ENCODE results near the gene SLC6A4. TPM values are rescaled to one million over a fixed set of nuclear protein-coding genes. Genes with fewer than 3 reads are reported as not detected.

The SLC6A4 gene
- total and polyA plus RNA-seq, 8 donors: 0.18 to 0.55 TPM; not detected in 6

GRCh38 chr17:30244853-30245385, 9.4 kb upstream of the SLC6A4 start:
- no peak for DNase-seq
- Histone ChIP-seq H3K4me3 (no peak overlapping the region), H3K27ac (no peak overlapping the region), H3K27me3 (peaks cover 0 to 11% (median 0%) of the 10 kb centered on the region in 3 donors), H3K9me3 (no peaks in the 10 kb centered on the region), H3K36me3 (peaks cover 21 to 33% (median 31%) of the 10 kb centered on the region in 4 donors), H3K4me1 (no peaks in the 10 kb centered on the region)
- intact Hi-C loops (cut with DNase I; ENCODE audit: low total_unique reads): loop anchor here (10.0 kb wide), 1 partner anchor 400 kb away; no protein-coding TSS in a partner anchor
- no peak for TF ChIP-seq POLR2A (IDR thresholded peaks at IDR 0.05)
- no peak for TF ChIP-seq CTCF (IDR thresholded peaks at IDR 0.05)
- TF ChIP-seq POLR2AphosphoS5 (IDR thresholded peaks at IDR 0.05): no peak
- TF ChIP-seq EP300 (IDR thresholded peaks at IDR 0.05): no peak
- 72 to 85% (median 77%) methylated on average over 4 of the region's 4 CpGs for WGBS, 5 donors

- no peaks in the 10 kb centered on the region for H3K9me3 ChIP-seq
- peaks cover 2 to 6% (median 4%) of the 10 kb centered on the region in 4 donors for H3K4me1 ChIP-seq
- no peak for DNase-seq
- H3K27ac ChIP-seq: no peak overlapping the region
- no peak overlapping the region for H3K4me3 ChIP-seq
- 84 to 91% (median 87%) methylated on average over 8 of the region's 8 CpGs for WGBS, 5 donors
- intact Hi-C loops (cut with DNase I; ENCODE audit: low total_unique reads): loop anchor here (10.0 kb wide), 1 partner anchor 399 kb away; no protein-coding TSS in a partner anchor
- H3K27me3 ChIP-seq: peaks cover 0 to 23% (median 4%) of the 10 kb centered on the region in 3 donors
- TF ChIP-seq POLR2AphosphoS5 (IDR thresholded peaks at IDR 0.05) (no peak), EP300 (IDR thresholded peaks at IDR 0.05) (no peak), CTCF (IDR thresholded peaks at IDR 0.05) (no peak), POLR2A (IDR thresholded peaks at IDR 0.05) (no peak)
- H3K36me3 ChIP-seq: peaks cover 9 to 19% (median 17%) of the 10 kb centered on the region in 4 donors
Measured at GRCh38 chr17:30243568-30243967, 8.1 kb upstream of the SLC6A4 start.

- Histone ChIP-seq H3K27ac (no peak overlapping the region), H3K36me3 (peaks cover 3 to 14% (median 12%) of the 10 kb centered on the region in 4 donors), H3K27me3 (peaks cover 0 to 29% (median 10%) of the 10 kb centered on the region in 3 donors), H3K9me3 (no peaks in the 10 kb centered on the region), H3K4me3 (no peak overlapping the region), H3K4me1 (peaks cover 7 to 12% (median 10%) of the 10 kb centered on the region in 4 donors)
- no peak for DNase-seq
- intact Hi-C loops (cut with DNase I; ENCODE audit: low total_unique reads): loop anchor here (10.0 kb wide), 1 partner anchor 398 kb away; no protein-coding TSS in a partner anchor
- no peak for TF ChIP-seq EP300 (IDR thresholded peaks at IDR 0.05)
- TF ChIP-seq POLR2A (IDR thresholded peaks at IDR 0.05): no peak
- WGBS, 5 donors: 89 to 97% (median 91%) methylated on average over 4 of the region's 4 CpGs
Measured at GRCh38 chr17:30243002-30243401, 7.5 kb upstream of the SLC6A4 start.

- Histone ChIP-seq H3K27ac (no peak overlapping the region), H3K36me3 (no peaks in the 10 kb centered on the region), H3K9me3 (no peaks in the 10 kb centered on the region), H3K4me3 (no peak overlapping the region), H3K27me3 (peaks cover 5 to 48% (median 28%) of the 10 kb centered on the region in 3 donors), H3K4me1 (peaks cover 15 to 31% (median 29%) of the 10 kb centered on the region in 4 donors)
- intact Hi-C loops (cut with DNase I; ENCODE audit: low total_unique reads): loop anchor here (10.0 kb wide), 1 partner anchor 396 kb away; no protein-coding TSS in a partner anchor
- WGBS, 5 donors: 73 to 81% (median 74%) methylated on average over 6 of the region's 6 CpGs
- DNase-seq: no peak
- TF ChIP-seq EP300 (IDR thresholded peaks at IDR 0.05) (no peak), POLR2AphosphoS5 (IDR thresholded peaks at IDR 0.05) (no peak), POLR2A (IDR thresholded peaks at IDR 0.05) (no peak), CTCF (IDR thresholded peaks at IDR 0.05) (no peak)
Measured at GRCh38 chr17:30241051-30241450, 5.6 kb upstream of the SLC6A4 start.

- WGBS, 5 donors: 88 to 94% (median 93%) methylated on average over 8 of the region's 8 CpGs
- Histone ChIP-seq H3K27me3 (peaks cover 5 to 57% (median 36%) of the 10 kb centered on the region in 3 donors), H3K4me1 (peaks cover 24 to 40% (median 38%) of the 10 kb centered on the region in 4 donors), H3K27ac (no peak overlapping the region), H3K9me3 (no peaks in the 10 kb centered on the region), H3K4me3 (no peak overlapping the region), H3K36me3 (no peaks in the 10 kb centered on the region)
- intact Hi-C loops (cut with DNase I; ENCODE audit: low total_unique reads): loop anchor here (10.0 kb wide), 1 partner anchor 395 kb away; no protein-coding TSS in a partner anchor
- TF ChIP-seq CTCF (IDR thresholded peaks at IDR 0.05) (no peak), EP300 (IDR thresholded peaks at IDR 0.05) (no peak), POLR2A (IDR thresholded peaks at IDR 0.05) (no peak), POLR2AphosphoS5 (IDR thresholded peaks at IDR 0.05) (no peak)
- no peak for DNase-seq
Measured at GRCh38 chr17:30240177-30240576, 4.7 kb upstream of the SLC6A4 start.

Measured in stomach (tissue), 9 donors.